GM23338 (cell line): ENCODE data around the gene GPR35. TPM values are rescaled to one million over a fixed set of nuclear protein-coding genes. Genes with fewer than 3 reads are reported as not detected.

ENCODE experiments used
- ATAC-seq: fragments of 200-7000 bp; cut with Tn5 transposase; 3 replicates; pipeline ENCODE4 v1.9.1; 2020
- DNase-seq: peaks from one replicate; pipeline ENCODE4 v3.0.0-alpha.2; 2015; ENCODE audit warnings: low spot score
- H2AFZ ChIP-seq: fragments of 200-600 bp; sonication (generic); 2 replicates; pipeline ENCODE4 v1.8.0; 2016; ENCODE audit warnings: antibody characterized with exemption, mild to moderate bottlenecking, moderate library complexity
- H3F3A ChIP-seq: fragments of 200-600 bp; sonication (generic); replicated peaks from 2 replicates; pipeline ENCODE4 v1.8.0; 2017; ENCODE audit warnings: antibody characterized with exemption, mixed run types, low read depth
- H3K27ac ChIP-seq: fragments of 200-600 bp; sonication (generic); 2 replicates; pipeline ENCODE4 v1.6.1; 2016; ENCODE audit warnings: low read depth
- H3K27me3 ChIP-seq: fragments of 200-600 bp; sonication (generic); 2 replicates; pipeline ENCODE4 v1.8.0; 2016; ENCODE audit warnings: mild to moderate bottlenecking, mixed run types, moderate library complexity; ENCODE audit not compliant: insufficient read depth
- H3K36me3 ChIP-seq: fragments of 200-600 bp; sonication (generic); 2 replicates; pipeline ENCODE4 v1.8.0; 2016; ENCODE audit warnings: mild to moderate bottlenecking; ENCODE audit not compliant: insufficient read depth
- H3K4me1 ChIP-seq: fragments of 200-600 bp; sonication (generic); 2 replicates; pipeline ENCODE4 v1.8.0; 2016; ENCODE audit warnings: mild to moderate bottlenecking, moderate library complexity; ENCODE audit not compliant: insufficient read depth
- H3K4me2 ChIP-seq: fragments of 200-600 bp; sonication (generic); 2 replicates; pipeline ENCODE4 v1.7.1; 2017; ENCODE audit warnings: mixed run types
- H3K4me3 ChIP-seq: fragments of 200-600 bp; sonication (generic); 2 replicates; pipeline ENCODE4 v1.6.1; 2016; ENCODE audit warnings: mixed run types
- H3K79me2 ChIP-seq: fragments of 200-600 bp; sonication (generic); replicated peaks from 2 replicates; pipeline ENCODE4 v1.8.0; 2017; ENCODE audit warnings: mild to moderate bottlenecking; ENCODE audit not compliant: insufficient read depth
- H3K9me2 ChIP-seq: fragments of 200-600 bp; sonication (generic); 2 replicates; pipeline ENCODE4 v1.8.0; 2017; ENCODE audit not compliant: insufficient read depth
- H4K20me1 ChIP-seq: fragments of 200-600 bp; sonication (generic); replicated peaks from 2 replicates; pipeline ENCODE4 v1.8.0; 2017; ENCODE audit warnings: mild to moderate bottlenecking; ENCODE audit not compliant: insufficient read depth
- H3K27ac Mint-ChIP-seq: 2 replicates; pipeline ENCODE4 v1.8.0; 2020; ENCODE audit warnings: inconsistent platforms, mild to moderate bottlenecking, moderate library complexity, mixed read lengths
- H3K27me3 Mint-ChIP-seq: 3 replicates; pipeline ENCODE4 v1.8.0; 2022; ENCODE audit warnings: low read depth, mild to moderate bottlenecking, moderate library complexity, mixed read lengths, inconsistent platforms; ENCODE audit not compliant: insufficient read depth, poor library complexity
- H3K36me3 Mint-ChIP-seq: 3 replicates; pipeline ENCODE4 v1.8.0; 2021; ENCODE audit warnings: low read depth, mild to moderate bottlenecking, inconsistent platforms, moderate library complexity, mixed read lengths
- H3K4me1 Mint-ChIP-seq: 3 replicates; pipeline ENCODE4 v1.8.0; 2020; ENCODE audit warnings: mild to moderate bottlenecking, inconsistent platforms, mixed read lengths
- H3K4me3 Mint-ChIP-seq: 3 replicates; pipeline ENCODE4 v1.8.0; 2021; ENCODE audit warnings: moderate library complexity, mild to moderate bottlenecking, inconsistent platforms, mixed read lengths
- H3K9me3 Mint-ChIP-seq: 3 replicates; pipeline ENCODE4 v1.8.0; 2020; ENCODE audit warnings: moderate library complexity, mild to moderate bottlenecking, inconsistent platforms, mixed read lengths
- CREB1 ChIP-seq: fragments of 250-450 bp; sonication (Bioruptor Pico); IDR thresholded peaks from 2 replicates; pipeline ENCODE4 v1.5.0; 2020; ENCODE audit warnings: low read depth, mild to moderate bottlenecking, moderate library complexity
- CTCF ChIP-seq, 2 experiments: fragments of 200-600 bp in 1 of 2; sonication (generic) in 1 of 2; conservative IDR thresholded peaks; 2 replicates each; pipeline versions ENCODE4 v1.5.1 to v1.6.1; 2016 to 2017; ENCODE audit warnings: antibody characterized with exemption in 2 of 2, low read depth in 2 of 2, mild to moderate bottlenecking in 2 of 2, moderate library complexity in 1 of 2
- ETS1 ChIP-seq: IDR thresholded peaks from 2 replicates; pipeline ENCODE4 v1.6.1; 2016; ENCODE audit warnings: antibody characterized with exemption
- EZH2 ChIP-seq: fragments of 200-600 bp; sonication (generic); IDR thresholded peaks from one replicate; pipeline ENCODE4 v1.8.0; 2017; ENCODE audit warnings: antibody characterized with exemption, mild to moderate bottlenecking, low read depth; ENCODE audit not compliant: unreplicated experiment
- EZH2phosphoT487 ChIP-seq: fragments of 200-600 bp; sonication (generic); IDR thresholded peaks from one replicate; pipeline ENCODE4 v1.8.1; 2018; ENCODE audit warnings: antibody characterized with exemption; ENCODE audit not compliant: unreplicated experiment
- JUNB ChIP-seq: IDR thresholded peaks from one replicate; pipeline ENCODE4 v1.6.1; 2016; ENCODE audit warnings: antibody characterized with exemption; ENCODE audit not compliant: unreplicated experiment
- NANOG ChIP-seq: IDR thresholded peaks from 2 replicates; pipeline ENCODE4 v1.6.1; 2016; ENCODE audit warnings: antibody characterized with exemption, borderline replicate concordance
- POLR2AphosphoS5 ChIP-seq: IDR thresholded peaks from 2 replicates; pipeline ENCODE4 v1.6.1; 2016; ENCODE audit warnings: antibody characterized with exemption, low read depth
- REST ChIP-seq: IDR thresholded peaks from one replicate; pipeline ENCODE4 v1.6.1; 2018; ENCODE audit warnings: antibody characterized with exemption; ENCODE audit not compliant: unreplicated experiment
- STAT1 ChIP-seq: IDR thresholded peaks from one replicate; pipeline ENCODE4 v1.6.1; 2016; ENCODE audit warnings: antibody characterized with exemption; ENCODE audit not compliant: unreplicated experiment
- ZNF114 ChIP-seq: fragments of 250-450 bp; sonication (Bioruptor Pico); IDR thresholded peaks from 2 replicates; pipeline ENCODE4 v1.5.0; 2020; ENCODE audit warnings: mild to moderate bottlenecking, moderate library complexity
- ZNF331 ChIP-seq: fragments of 250-450 bp; sonication (Bioruptor Pico); IDR thresholded peaks from 2 replicates; pipeline ENCODE4 v1.5.0; 2020; ENCODE audit warnings: low read depth, mild to moderate bottlenecking, moderate library complexity
- ZNF462 ChIP-seq: fragments of 250-450 bp; sonication (Bioruptor Pico); IDR thresholded peaks from 2 replicates; pipeline ENCODE4 v1.5.0; 2020; ENCODE audit warnings: mild to moderate bottlenecking, moderate library complexity
- polyA plus RNA-seq: library from polyadenylated mRNA; unstranded; fragments of >200 nt; fragmentation: Nextera tagmentation; extraction: Ambion mirVana; gene quantifications from 2 replicates; pipeline ENCODE4 v1.2.1, GENCODE V29; 2016
- total RNA-seq: library from RNA; depleted of rRNA; stranded (reverse); fragments of >200 nt; shearing (Covaris generic); gene quantifications from 2 replicates; pipeline ENCODE4 v1.2.3, GENCODE V29; 2014

GPR35 gene
- total and polyA plus RNA-seq, 2 experiments from 2014 or later: not detected

- H3K27me3 Mint-ChIP-seq: peaks cover 11% of the 10 kb centered on the region
- H3K9me3 Mint-ChIP-seq: peaks cover 52% of the 10 kb centered on the region
- no peak overlapping the region for H3K4me3 Mint-ChIP-seq
- Histone ChIP-seq H4K20me1 (no peaks in the 10 kb centered on the region), H3K27ac (no peak overlapping the region), H3K79me2 (no peaks in the 10 kb centered on the region), H3K27me3 (no peaks in the 10 kb centered on the region), H3K36me3 (no peaks in the 10 kb centered on the region), H3K4me2 (no peak overlapping the region), H3K9me2 (no peaks in the 10 kb centered on the region), H3K4me3 (no peak overlapping the region), H3F3A (no peaks in the 10 kb centered on the region), H3K4me1 (no peaks in the 10 kb centered on the region), H2AFZ (no peak overlapping the region)
- DNase-seq: no peak
- H3K27ac Mint-ChIP-seq: no peak overlapping the region
- no peak for ATAC-seq
- H3K4me1 Mint-ChIP-seq: no peaks in the 10 kb centered on the region
- H3K36me3 Mint-ChIP-seq: peaks cover 11% of the 10 kb centered on the region
- TF ChIP-seq JUNB (no peak), STAT1 (no peak), ETS1 (no peak), CREB1 (CRISPR knock-in tag) (no peak), ZNF114 (CRISPR knock-in tag) (no peak), REST (no peak), CTCF (conservative IDR thresholded peaks at IDR 0.05; ENCODE audit: low read depth in 2 of 2) (no peak), EZH2phosphoT487 (no peak), ZNF462 (no peak), ZNF331 (CRISPR knock-in tag) (no peak), POLR2AphosphoS5 (no peak), EZH2 (no peak), NANOG (no peak)
Measured at GRCh38 chr2:240635998-240636547, 10.8 kb downstream of the GPR35 start.
